GM18867 (cell line): Measurements from ENCODE around the gene EXOG.
"Not testable (repeated sequence)": the region's sequence is repeated elsewhere in the genome, so short reads cannot be mapped to it uniquely, and the experiment has no call there.

Experiments used
- ATAC-seq: cut with Tn5 transposase; IDR thresholded peaks from one replicate; pipeline ENCODE4 v1.9.1; 2021; ENCODE audit warnings: mild to moderate bottlenecking, moderate library complexity; ENCODE audit not compliant: unreplicated experiment

Gene EXOG

DNA sequence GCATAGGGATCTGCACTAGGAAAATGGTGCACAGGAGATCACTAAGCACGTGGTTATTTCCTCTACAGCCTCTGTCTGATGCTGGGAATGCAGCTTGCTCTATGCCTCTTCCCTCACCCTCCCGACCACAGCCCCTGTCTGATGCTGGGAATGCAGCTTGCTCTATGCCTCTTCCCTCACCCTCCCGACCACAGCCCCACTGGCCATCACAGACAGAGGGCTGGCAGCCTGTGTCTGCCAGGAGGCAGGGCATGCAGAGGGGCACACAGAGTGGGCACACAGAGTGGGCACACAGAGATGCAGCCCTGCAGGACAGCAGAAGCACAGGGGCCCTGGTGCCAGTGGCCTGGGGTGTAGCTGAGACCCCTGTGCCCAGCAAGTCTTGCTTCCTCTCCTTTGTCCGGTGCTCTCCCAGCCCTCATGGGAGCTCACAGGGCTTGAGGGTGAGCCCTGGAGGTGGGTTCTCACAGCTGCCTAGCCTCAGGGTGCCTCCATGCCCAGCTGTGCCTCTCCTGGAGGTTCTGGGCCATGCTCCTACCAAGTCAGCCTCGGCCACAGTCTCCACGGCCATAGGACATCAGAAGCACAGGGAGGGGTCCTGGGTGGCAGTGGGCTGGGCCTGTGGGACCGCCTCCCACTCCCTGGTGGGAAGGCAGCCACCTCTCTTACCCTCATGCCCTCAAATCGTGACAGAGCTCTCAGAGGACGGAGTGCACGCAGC, 65.8 kb downstream of the EXOG start:
- ATAC-seq, result no peak

DNA sequence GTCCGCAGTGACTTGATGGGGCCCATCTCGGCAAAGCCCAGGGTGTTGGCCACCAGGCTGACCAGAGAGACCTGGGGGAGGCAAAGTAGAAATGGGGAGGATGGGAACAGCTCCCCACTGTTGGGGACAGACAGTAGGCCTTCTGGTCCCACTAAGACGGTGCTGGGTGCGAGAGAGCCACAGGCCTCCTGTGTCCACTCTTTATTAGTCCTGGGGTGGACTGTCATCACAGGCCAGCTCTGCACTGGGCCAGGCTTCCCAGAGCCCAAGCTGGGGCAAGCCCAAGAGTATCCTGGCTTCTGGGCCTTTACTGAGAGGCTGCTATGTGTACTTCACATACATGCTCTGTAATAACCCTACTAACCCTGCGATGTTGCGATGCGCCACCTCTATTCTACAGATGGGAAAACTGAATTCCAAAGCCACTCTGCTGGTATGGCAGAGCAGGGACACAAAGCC, 66.4 kb downstream of the EXOG start:
- ATAC-seq, result no peak

DNA sequence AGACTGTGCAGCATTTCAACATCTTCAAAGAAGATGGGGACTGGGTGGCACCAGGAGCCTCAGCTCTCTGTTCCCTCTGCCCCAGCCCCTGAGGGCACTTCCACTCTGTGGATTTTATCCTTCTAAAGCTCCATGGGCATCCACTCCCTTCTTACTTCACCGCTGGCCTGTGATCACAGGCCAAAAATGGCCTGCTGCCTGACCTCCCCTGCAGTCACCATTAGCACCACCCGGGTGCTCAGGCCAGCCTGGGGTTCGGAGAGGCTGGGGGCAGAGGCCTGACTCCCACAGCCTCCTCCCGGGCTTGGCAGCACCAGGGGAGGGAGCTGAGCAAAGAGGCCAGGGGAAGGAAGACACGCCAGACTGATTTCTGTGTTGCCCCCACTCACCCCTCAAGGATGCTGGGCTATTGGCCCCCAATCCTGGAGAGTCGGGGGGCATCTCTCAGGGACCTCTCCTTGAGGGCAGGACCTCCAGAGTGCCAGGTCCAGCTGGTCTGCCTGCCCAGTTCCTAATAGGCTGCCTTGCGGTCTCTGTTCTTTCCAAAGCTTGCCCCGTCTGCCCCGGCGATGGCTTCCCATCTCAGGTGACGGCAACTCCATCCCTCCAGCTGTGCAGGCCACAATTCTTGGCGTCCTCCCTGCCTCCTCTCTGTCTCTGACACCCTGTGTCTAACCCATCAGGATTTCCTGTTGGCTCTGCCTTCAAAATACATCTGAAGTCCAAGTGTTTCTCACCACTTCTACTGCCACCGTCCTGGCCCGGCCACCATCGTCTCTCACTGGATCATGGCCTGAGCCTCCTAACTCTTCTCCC, 67.1 kb downstream of the EXOG start:
- ATAC-seq, result no peak

DNA sequence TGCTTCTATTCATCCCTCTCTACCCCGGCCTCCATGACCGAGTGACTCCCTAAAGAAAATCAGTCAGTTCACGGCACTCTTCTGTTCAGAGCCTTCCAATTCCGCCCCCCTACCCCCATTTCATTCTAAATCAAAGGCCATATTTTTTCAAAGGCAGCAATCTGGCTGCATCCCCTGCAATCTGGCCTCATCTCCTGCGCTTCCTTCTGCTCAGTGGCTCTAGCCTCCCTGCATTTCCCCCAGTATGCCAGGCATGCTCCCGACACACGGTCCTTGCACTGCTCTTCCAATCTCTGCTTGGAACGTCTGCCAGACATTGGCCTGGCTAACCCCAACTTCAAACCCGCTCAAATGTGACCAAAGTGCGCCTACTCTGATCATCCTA, 67.7 kb downstream of the EXOG start:
- no peak for ATAC-seq

DNA sequence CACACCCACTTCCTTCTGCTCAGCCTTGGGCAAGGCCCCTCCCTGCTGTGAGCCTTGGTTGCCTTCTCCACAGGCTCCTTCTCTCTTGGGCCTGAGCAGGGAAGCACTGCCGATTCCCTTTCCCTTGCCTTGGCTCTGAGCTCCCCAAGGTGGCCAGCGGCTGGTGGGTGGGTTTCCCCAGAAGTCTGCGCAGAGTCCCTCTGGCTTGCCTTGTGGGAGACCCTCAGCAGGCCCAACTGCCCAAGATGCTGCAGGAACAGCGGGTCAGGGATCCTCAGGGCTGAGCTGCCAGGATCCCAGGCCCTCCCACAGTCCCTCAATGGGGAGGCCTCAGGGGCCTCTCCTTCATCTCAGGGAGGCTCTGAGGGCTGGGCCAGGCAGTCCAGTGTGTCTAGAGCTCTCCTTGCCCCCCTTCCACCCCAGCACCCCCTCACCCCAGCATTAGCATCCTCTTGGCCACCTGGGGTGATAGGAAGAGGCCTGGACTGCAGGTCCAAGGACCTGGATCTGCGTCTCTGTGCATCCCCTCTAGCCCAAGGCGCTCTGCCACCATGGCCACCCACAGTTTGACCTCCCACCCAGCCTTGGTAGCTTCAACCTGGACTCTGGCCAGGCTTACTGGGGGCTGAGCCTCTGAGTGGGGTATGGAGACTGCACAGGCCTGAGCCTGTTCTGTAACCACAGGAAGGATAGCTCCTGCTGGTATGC, 68.6 kb downstream of the EXOG start:
- no peak for ATAC-seq

DNA sequence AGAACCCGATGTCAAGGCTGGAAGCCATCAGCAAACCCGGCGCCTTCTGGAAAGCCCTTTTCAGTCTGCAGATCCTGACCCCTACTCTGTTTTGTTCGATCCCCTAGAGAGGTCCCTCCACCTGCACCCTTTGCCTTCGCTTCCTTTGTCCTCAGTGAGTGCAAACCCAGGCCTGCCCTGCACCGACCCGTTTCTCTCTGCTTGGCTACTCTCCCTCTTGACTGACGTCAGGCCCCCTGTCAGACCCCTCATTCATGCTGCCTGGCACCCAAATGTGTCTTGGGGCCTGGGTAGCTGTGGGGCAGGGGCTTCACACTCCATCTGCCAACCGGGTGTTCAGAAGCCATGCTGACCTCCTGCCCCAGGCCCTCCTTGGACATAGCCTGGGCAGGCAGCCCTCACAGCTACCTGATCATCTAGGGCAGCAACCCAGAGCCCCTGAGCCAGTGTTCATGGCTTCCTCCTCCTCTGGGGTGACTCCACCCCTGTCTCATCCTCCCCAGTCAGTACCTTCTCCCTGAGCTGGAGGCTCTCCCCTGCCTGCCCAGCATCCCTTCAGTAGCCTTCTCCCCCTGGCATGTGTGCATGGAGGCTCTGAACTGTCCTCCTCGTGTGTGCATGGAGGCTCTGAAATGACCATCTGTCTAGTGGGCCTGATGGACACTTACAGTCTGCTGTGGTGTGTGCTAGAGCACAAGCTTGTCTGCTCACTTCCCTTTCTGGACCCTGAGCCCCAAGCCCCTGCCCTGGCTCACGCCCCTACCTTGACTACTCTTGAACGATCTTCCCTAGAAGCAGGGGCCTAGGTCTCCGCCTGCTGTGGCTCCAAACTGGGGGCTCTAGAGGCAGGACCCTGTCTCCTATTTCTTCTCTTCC, 69.4 kb downstream of the EXOG start:
- ATAC-seq, result no peak

DNA sequence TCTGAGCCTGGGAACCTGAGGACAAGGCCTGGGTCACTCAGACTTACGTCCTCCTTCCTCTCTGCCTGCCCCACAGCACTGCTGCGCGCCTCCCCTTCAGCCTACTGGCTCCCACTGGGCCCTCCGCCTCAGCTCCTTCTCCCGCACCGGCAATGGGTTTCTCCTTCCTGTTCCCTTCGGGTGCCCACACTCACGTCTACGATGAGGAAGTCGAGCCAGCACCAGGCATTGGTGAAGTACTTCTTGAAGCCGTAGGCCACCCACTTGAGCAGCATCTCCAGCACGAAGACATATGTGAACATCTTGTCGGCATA, 70.0 kb downstream of the EXOG start:
- no peak for ATAC-seq

DNA sequence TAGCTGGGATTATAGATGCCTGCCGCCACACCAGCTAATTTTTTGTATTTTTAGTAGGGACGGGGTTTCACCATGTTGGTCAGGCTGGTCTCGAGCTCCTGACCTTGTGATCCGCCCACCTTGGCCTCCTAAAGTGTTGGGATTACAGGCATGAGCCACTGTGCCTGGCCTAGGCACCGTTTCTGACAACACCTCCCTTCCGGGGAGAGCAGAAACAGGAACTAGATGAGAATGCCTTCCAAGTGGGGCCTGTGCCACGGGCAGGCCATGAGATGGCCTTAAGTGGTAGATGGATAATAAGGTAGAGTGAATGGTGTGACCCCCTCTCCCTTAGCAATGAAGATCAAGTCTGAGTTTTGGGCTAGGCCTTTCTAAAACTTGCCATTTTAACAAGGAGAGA, 70.7 kb downstream of the EXOG start:
- ATAC-seq, result not testable (repeated sequence)

DNA sequence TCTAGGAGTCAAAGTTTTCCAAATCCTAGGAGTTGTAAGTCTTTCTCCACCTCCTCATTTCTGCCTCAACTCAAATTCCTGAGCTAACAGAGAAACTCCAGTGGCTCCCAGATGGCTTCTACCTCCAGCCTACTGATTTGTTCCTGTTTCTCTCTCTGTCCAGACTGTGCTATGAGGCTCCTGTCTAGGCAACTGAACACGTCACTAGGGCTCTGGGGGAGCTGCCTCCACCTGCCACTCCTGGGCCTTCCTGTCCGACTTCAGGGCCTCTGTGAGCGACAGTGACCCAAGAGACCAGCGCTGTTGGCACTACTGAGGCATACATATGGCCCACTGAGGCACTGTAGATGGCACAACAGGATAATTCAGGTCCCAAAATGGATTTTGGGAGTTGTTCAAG, 71.4 kb downstream of the EXOG start:
- no peak for ATAC-seq

DNA sequence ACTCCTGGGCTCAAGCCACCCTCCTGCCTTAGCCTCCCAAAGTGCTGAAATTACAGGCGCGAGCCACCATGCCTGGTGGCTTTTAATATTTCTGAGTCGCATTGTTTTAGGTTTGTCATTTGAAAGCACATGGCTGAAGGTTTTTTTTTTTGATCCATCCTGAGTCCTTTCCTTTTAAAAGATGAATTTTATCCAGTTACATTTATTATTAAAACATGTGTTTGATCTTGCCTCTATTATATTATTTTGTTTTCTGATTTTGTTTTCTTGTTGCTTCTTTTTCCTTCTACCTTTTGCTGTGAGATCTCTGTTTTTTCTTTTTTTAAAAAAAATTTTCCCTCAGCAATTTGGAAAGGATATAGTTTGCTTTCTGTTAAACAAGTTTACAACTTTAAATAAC, 77.0 kb downstream of the EXOG start:
- no peak for ATAC-seq

DNA sequence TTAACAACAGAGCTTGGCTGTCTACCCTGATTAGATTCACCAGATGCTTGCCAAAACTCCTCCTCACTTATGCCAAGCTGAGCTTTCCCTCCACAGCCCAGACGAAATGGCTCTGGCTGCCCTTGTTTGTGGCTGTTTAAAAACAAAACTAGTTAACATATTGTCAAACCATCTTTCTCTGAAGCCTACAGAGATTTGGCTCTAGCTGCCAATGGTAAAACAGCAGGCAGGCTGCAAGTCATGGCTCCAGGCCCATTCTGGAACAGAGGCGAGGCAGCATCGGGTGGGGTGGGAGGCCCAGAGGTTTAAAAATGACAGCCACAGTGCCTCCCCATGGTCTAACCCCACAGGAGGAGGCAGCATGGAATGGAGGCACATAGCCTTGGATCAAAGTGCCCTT, 77.4 kb downstream of the EXOG start:
- no peak for ATAC-seq

DNA sequence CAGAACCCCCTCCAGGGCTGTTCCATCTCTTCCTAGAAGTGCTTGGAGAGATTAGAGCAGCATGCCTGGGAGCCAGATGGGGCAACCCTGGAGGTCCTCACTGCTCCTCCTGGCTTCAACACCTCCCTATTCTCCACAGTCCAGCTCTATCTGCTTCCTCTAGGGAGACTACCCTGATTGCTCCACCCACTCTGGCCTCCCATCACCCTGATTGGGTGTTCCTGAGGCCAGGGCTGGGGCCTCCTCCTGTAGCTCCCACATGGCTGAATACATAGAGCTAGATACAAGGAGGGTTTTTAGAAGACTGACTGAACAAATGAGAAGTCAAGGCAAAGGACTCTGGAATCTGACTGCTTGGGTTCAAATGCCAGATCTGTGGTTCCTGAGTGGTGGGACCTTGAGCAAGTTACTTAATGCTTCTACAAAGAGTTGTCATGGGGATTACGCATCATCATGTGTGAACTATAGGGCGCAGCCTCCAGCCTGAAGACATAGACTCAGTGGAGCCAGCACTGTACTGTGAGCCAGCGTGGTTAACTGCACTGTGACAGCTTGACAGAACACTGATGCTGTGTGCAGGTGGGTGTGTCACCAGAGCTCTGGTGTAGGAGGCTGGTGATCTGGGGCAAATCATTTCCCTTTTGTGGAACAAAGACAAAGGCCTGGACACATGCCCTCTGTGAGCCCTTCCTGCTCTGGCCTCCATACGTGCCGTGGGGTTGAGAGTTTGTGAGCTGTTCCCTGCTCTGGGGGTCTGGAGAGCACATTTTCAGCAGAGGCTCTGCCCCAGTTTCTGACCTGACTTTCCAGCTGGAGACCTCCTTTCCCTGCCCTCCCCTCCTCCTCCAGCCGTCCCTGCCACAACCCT, 78.5 kb downstream of the EXOG start:
- ATAC-seq, result no peak

DNA sequence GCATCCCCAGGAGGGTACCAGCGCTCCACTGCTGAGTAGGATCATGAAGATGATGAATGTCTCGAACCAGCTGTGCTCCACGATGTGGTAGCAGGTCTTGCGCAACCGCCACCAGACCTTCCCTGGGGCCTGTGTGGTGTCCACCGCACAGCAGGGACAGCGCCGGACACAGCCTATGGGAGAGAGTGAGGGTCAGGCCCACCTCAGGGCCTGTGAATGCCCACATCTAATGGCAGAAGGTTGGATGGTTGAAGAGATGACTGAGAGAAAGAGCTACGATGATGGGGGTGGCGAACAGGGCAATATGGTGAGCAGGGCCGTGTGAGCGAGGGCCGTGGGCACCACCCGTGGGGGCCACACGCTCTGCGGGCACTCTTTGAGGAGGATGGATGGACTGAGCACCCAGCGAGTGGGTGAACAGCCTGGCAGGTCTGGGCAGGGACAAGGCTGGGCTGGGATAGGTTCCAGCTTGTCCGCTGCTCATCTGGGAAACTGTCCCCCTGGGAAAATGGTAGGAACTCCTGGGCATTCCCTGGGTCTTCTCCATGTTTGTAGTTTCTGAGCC, 79.2 kb downstream of the EXOG start:
- ATAC-seq, result no peak
